GM23248 (cell line): Measurements from ENCODE around the gene PAFAH1B1.

Source experiments
- EZH2 ChIP-seq: fragments of 200-600 bp; sonication (generic); IDR thresholded peaks from 2 replicates; pipeline ENCODE4 v1.6.1; 2018; ENCODE audit warnings: antibody characterized with exemption, mild to moderate bottlenecking; ENCODE audit not compliant: insufficient read depth, poor library complexity, severe bottlenecking
- EZH2phosphoT487 ChIP-seq: fragments of 200-600 bp; sonication (generic); IDR thresholded peaks from 2 replicates; pipeline ENCODE4 v1.6.1; 2018; ENCODE audit warnings: antibody characterized with exemption, moderate library complexity, mild to moderate bottlenecking, low read depth; ENCODE audit not compliant: insufficient read depth

GRCh38 chr17:2680961-2681360 is 87.5 kb downstream of the PAFAH1B1 start:
- TF ChIP-seq EZH2phosphoT487 (no peak), EZH2 (no peak)
